ENCODE measurements around the gene NDRG4.

GRCh38 chr16:58551496-58551895 is 51.6 kb downstream of the NDRG4 start:
- TF ChIP-seq POLR2A (IDR thresholded peaks at IDR 0.05), result no peak
- TF ChIP-seq CTCF (IDR thresholded peaks at IDR 0.05), result no peak
